GM06990 (cell line): Measurements from ENCODE around the gene HS3ST5.

Experiments used
- DNase-seq: peaks from one replicate; pipeline ENCODE4 v3.0.0-alpha.2; 2011; ENCODE audit not compliant: insufficient read length; ENCODE audit errors: extremely low read depth
- H3K27me3 ChIP-seq: replicated peaks from 2 replicates; pipeline ENCODE4 v1.6.0; 2011; ENCODE audit warnings: low read length; ENCODE audit not compliant: control insufficient read depth, insufficient read depth
- H3K36me3 ChIP-seq: 2 replicates; pipeline ENCODE4 v1.5.1; 2011; ENCODE audit warnings: low read length; ENCODE audit not compliant: control insufficient read depth, insufficient read depth
- H3K4me3 ChIP-seq: replicated peaks from 2 replicates; pipeline ENCODE4 v1.5.1; 2011; ENCODE audit warnings: low read depth, mild to moderate bottlenecking, control low read depth, low read length
- TF ChIP-seq, protein P1 (sequence below): IDR thresholded peaks from 2 replicates; pipeline ENCODE4 v1.5.1; 2011; ENCODE audit warnings: low read length, control low read depth, mild to moderate bottlenecking, inconsistent platforms; ENCODE audit not compliant: insufficient read depth, poor library complexity, severe bottlenecking

HS3ST5 gene

GRCh38 chr6:114260810-114261209, 82.0 kb downstream of the HS3ST5 start:
- DNase-seq = no peak
- TF ChIP-seq, protein P1, sequence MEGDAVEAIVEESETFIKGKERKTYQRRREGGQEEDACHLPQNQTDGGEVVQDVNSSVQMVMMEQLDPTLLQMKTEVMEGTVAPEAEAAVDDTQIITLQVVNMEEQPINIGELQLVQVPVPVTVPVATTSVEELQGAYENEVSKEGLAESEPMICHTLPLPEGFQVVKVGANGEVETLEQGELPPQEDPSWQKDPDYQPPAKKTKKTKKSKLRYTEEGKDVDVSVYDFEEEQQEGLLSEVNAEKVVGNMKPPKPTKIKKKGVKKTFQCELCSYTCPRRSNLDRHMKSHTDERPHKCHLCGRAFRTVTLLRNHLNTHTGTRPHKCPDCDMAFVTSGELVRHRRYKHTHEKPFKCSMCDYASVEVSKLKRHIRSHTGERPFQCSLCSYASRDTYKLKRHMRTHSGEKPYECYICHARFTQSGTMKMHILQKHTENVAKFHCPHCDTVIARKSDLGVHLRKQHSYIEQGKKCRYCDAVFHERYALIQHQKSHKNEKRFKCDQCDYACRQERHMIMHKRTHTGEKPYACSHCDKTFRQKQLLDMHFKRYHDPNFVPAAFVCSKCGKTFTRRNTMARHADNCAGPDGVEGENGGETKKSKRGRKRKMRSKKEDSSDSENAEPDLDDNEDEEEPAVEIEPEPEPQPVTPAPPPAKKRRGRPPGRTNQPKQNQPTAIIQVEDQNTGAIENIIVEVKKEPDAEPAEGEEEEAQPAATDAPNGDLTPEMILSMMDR = no peak
- H3K36me3 ChIP-seq = no peaks in the 10 kb centered on the region
- no peaks in the 10 kb centered on the region for H3K27me3 ChIP-seq
- H3K4me3 ChIP-seq = no peak overlapping the region

DNA sequence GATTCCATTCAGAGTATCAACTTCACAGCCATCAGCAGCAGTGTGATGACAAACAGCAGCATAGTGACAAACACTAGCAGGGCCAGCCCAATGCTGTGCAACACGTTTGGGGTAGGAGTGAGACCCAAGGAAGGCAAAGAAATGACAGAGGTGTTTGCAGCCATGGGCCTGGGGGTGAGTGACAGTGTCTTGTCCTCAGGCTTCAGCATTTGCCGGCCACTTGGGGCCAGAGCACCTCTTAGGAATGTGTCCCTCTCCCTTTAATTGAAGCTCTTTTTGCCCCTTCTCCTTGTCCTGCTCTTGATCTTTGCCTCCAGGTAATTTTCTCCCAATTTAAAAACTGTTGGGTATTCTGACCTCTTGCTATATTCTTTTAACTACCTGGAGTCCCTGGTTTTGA, 84.4 kb downstream of the HS3ST5 start:
- no peaks in the 10 kb centered on the region for H3K27me3 ChIP-seq
- H3K4me3 ChIP-seq = no peak overlapping the region
- H3K36me3 ChIP-seq = no peaks in the 10 kb centered on the region
- no peak for DNase-seq
- TF ChIP-seq, protein P1 = no peak

DNA sequence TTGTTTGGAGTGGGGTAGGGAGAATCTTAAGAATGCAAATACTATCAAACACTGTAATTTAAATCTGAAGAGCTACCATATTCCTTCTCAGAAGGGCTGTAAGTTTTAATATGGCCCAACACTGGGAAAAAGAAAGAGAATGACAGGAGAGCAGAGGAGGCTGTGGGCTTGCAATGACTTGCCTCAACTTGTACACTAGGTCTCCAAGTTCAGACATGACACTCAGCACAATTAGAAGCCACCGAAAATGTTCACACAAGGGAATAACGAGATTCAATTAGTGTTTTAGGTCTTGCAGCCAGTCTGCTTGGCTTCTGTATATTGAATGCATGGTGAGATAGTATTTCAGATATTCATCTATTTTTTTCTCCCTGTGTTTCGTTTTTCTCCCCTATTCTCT, 89.4 kb downstream of the HS3ST5 start:
- TF ChIP-seq, protein P1 = no peak
- Histone ChIP-seq H3K4me3 (no peak overlapping the region), H3K36me3 (no peaks in the 10 kb centered on the region), H3K27me3 (no peaks in the 10 kb centered on the region)
- no peak for DNase-seq

GRCh38 chr6:114249522-114249921, 93.3 kb downstream of the HS3ST5 start:
- TF ChIP-seq, protein P1 = no peak
- DNase-seq = no peak
- Histone ChIP-seq H3K27me3 (no peaks in the 10 kb centered on the region), H3K4me3 (no peak overlapping the region), H3K36me3 (no peaks in the 10 kb centered on the region)

- no peak overlapping the region for H3K4me3 ChIP-seq
- TF ChIP-seq, protein P1 = no peak
- DNase-seq = no peak
- no peaks in the 10 kb centered on the region for H3K36me3 ChIP-seq
- no peaks in the 10 kb centered on the region for H3K27me3 ChIP-seq
Measured at GRCh38 chr6:114247101-114247500, 95.7 kb downstream of the HS3ST5 start.

DNA sequence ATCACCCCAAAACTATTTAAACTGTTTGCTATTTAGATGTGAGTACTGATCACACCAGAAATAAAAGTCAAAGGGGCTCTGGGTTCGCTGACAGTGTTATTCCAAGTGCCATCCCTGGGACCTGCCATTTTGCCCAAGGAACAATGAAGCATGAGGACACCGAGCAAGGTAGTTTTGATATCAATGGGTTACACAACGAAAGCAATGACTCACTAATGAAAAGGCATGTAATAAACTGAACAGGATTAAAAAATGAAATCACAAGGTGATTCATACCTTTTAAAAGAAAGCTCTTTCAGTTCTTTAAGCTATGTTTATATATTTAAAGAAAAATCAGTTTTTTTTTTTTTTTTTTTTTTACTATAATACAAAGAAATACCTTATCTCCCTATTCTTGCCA, 102.0 kb downstream of the HS3ST5 start:
- no peak overlapping the region for H3K4me3 ChIP-seq
- TF ChIP-seq, protein P1 = no peak
- DNase-seq = no peak
- H3K27me3 ChIP-seq = no peaks in the 10 kb centered on the region
- no peaks in the 10 kb centered on the region for H3K36me3 ChIP-seq
